GM15510 (cell line): Measurements from ENCODE around the gene DPM3.

Experiments
- POLR2A ChIP-seq: IDR thresholded peaks from 3 replicates; pipeline ENCODE4 v1.6.1; 2011; ENCODE audit warnings: borderline replicate concordance; ENCODE audit not compliant: insufficient read length; ENCODE audit errors: extremely low read depth

The DPM3 gene

GRCh38 chr1:155104605-155105534 lies 35.5 kb downstream of the DPM3 start:
- TF ChIP-seq POLR2A = no peak

DNA sequence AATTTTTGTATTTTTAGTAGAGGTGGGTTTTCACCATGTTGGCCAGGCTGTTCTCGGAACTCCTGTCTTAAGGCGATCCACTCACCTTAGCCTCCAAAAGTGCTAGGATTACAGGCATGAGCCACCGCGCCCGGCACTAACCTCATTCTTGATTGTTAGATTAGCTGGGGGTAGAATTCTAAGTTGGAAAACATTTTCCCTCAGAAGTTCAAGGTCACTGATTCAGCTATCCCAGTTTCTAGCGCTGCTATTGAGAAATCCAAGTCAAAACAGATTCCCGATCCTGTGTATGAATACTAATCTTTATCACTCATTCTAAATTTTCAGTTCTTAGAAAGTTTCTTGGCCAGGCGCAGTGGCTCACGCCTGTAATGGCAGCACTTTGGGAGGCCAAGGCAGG lies 37.0 kb downstream of the DPM3 start:
- no peak for TF ChIP-seq POLR2A

DNA sequence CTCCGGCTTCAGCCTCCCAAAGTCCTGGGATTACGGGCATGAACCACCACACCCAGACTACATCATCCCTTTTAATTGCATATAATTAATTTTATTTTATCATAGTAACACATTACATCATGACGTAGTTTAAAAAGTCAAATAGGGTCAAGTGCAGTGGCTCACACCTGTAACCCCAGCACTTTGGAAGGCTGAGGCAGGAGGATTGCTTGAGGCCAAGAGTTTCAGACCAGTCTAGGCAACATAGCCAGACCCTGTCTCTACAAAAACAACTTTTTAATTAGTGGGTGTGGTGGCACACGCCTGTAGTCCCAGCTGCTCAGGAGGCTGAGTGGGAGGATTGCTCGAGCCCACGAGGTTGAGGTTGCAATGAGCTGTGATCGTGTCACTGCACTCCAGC lies 41.0 kb downstream of the DPM3 start:
- no peak for TF ChIP-seq POLR2A

- TF ChIP-seq POLR2A = no peak
Observed at GRCh38 chr1:155094622-155094948, 45.7 kb downstream of the DPM3 start.

DNA sequence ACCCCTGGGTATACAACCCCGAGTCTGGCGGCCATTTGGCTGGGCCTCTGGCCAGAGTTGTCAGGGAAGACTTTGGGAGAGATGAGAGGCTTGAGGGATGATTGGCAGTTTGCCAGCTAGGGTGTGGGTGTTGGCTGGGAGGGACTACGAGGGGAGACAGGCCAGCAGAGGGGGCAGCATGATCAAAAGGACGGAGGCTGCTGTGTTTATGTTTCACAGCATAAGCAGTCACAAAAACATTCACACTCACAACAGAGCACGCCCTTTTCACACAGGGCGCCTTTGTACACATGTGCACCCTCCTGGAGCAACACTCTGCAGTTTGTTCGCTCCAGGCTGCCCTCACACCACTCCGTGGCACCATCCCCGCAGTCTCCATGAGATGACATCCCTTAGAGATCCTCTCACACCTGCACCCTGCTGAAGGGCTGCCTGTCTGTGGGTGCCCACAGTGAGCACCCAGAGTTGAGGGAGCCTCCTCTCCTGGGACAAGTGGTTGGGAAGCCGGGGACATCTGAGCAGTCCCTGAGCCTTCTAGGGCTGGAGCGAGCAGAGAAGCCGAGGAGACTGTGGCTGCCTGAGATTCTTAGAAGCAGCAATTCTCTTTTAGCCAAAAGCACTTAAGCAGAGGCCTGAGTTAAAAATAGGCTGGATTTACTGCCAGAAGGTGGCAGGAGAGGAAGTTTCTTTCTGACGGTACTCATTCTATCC lies 46.3 kb downstream of the DPM3 start:
- no peak for TF ChIP-seq POLR2A

- TF ChIP-seq POLR2A = no peak
Observed at GRCh38 chr1:155092641-155093040, 47.7 kb downstream of the DPM3 start.

DNA sequence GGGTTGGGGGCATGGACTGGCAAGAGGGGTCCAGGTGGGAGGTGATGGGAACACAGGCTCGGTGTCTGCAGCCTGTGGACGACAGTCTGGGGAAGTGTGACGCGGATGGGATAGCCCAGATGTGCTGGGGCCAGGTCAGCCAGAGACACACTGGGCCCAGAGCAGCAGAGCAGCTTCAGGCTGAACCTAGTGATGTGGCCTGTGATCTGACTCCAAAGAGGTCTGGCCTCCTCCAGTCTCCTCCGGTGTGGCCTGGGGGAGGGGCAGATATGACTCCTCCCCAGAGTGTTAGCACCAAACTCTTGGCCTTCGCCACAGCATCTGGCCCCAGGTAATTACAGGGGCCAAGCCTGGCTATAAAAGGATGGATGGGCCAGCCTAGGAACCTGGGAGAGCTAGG lies 48.2 kb downstream of the DPM3 start:
- no peak for TF ChIP-seq POLR2A

DNA sequence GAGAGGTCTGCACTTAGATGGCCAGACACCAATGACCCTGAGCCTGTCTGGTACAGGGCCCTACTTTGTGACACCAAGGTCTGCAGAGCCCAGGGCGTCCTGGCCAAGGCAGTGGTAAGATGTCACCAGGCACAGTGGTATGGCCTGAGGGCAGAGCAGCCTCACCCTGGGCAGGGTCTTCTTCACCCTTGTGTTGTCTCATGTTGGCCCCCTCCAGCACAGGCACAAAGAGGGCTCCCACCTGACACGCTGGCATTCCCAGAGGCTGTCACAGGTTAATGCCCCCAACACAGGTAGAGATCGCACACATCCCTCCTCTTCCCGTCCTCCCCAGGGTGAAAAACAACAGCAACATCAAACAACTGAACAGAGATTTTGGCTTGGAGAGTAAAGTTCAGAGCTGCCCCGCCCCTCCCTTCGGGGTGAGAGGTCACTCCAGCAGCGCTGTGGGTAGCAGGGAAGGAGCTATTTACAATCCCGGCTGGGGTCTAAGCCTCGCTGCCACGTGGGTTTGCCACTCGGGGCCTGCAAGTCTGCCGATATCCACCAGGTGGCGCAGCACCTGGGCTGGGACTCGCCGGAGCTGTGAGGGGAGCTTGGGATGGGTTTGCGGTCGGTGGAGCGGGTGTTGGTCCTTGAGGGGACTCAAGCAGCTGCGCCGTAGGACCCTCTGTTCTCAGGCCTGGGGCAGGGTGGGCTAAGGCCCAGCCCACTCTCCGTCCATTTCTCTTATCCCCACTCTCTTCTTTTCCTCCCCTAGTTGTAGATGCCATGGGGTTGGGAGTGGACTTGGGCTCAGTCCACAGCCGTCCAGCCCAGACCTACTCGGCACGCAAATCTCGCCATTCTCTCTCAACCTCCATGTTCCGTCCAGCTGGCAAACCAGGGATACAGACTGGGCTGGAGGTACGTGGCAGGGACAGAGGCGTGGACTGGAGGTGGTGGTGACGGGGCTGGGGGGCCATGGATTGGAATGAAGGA lies 49.0 kb downstream of the DPM3 start:
- TF ChIP-seq POLR2A = no peak
